RWPE1 (cell line): ENCODE measurements around the gene GNAQ.

Experiments
- CTCF ChIA-PET: fragments of 350-600 bp; sonication (Branson Sonifier 250); formaldehyde crosslinking; extraction: SDS; loops from one replicate; lab custom pipeline; 2021; lab: Yijun Ruan, JAX
- POLR2A ChIA-PET: fragments of 400-600 bp; formaldehyde crosslinking; extraction: SDS; loops from one replicate; lab custom pipeline; 2020; ENCODE audit warnings: antibody characterized with exemption; ENCODE audit not compliant: low non-redundant PET; lab: Yijun Ruan, JAX
- DNase-seq: peaks from one replicate; pipeline ENCODE4 v3.0.0; 2012; ENCODE audit warnings: low spot score
- H3K27ac ChIP-seq: fragments of 450-650 bp; 2 replicates; pipeline ENCODE4 v1.5.1; 2017
- CTCF ChIP-seq: fragments of 450-650 bp; conservative IDR thresholded peaks from 2 replicates; pipeline ENCODE4 v1.5.1; 2017; ENCODE audit warnings: low read depth, mild to moderate bottlenecking

GNAQ gene

GRCh38 chr9:77794985-77795384, 236.6 kb downstream of the GNAQ start:
- no peak for DNase-seq
- CTCF ChIA-PET = no interaction called here
- POLR2A ChIA-PET = no interaction called here
- H3K27ac ChIP-seq = no peak overlapping the region
- TF ChIP-seq CTCF = no peak

- TF ChIP-seq CTCF = no peak
- ChIA-PET CTCF (no interaction called here), POLR2A (no interaction called here)
- no peak for DNase-seq
- H3K27ac ChIP-seq = no peak overlapping the region
These were observed 237.8 kb downstream of the GNAQ start for GRCh38 chr9:77793849-77794248.

- H3K27ac ChIP-seq = no peak overlapping the region
- ChIA-PET POLR2A (no interaction called here), CTCF (no interaction called here)
- DNase-seq = no peak
- no peak for TF ChIP-seq CTCF
These were observed 241.7 kb downstream of the GNAQ start for GRCh38 chr9:77789891-77790290.

GRCh38 chr9:77785341-77785740, 246.3 kb downstream of the GNAQ start:
- no peak for DNase-seq
- no peak overlapping the region for H3K27ac ChIP-seq
- CTCF ChIA-PET = no interaction called here
- no peak for TF ChIP-seq CTCF
- POLR2A ChIA-PET = no interaction called here

- POLR2A ChIA-PET = no interaction called here
- CTCF ChIA-PET = interaction anchor here (0.6 kb wide), 1 partner anchor 10 kb away, joined by 3 read pairs; no protein-coding TSS in a partner anchor
- DNase-seq = no peak
- H3K27ac ChIP-seq = no peak overlapping the region
- TF ChIP-seq CTCF = no peak
These were observed 248.1 kb downstream of the GNAQ start for GRCh38 chr9:77783518-77783917.

- POLR2A ChIA-PET = no interaction called here
- no peak for TF ChIP-seq CTCF
- DNase-seq = no peak
- no peak overlapping the region for H3K27ac ChIP-seq
- CTCF ChIA-PET = interaction anchor here (0.6 to 0.7 kb wide), 2 partner anchors 45 to 461 kb away, joined by 3 to 4 read pairs; no protein-coding TSS in a partner anchor
These were observed 252.6 kb downstream of the GNAQ start for GRCh38 chr9:77779010-77779409.
